ENCODE measurements around the gene TRAF5. TPM values are rescaled to one million over a fixed set of nuclear protein-coding genes. Genes with fewer than 3 reads are reported as not detected.

Gene TRAF5
- total RNA-seq, 4 donors from 2014 or later = 1.5 to 3.9 (median 1.8) TPM

DNA sequence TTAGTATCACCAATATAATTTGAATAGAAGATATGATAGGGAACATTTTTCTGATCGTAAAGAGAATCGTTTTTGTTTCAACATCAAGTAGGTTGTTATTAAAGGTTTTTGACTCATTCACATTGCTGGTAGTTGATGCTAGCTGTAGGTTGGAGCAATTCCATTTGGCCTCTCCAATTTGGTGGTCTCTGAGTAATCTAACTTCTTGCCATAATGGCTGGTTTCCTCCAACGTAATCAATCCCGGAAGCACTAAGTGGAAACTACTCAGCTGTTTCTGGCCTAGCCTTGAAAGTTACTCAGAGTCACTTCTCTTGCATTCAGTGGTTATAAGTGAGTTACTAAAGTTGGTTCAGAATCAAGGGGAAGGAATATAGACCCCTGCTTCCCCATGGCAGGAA, 41.4 kb upstream of the TRAF5 start:
- DNase-seq (ENCODE audit: low spot score in 2 of 2) = no peak
- no peak overlapping the region for H3K4me3 ChIP-seq (ENCODE audit: low read depth, poor library complexity, severe bottlenecking)
- TF ChIP-seq, protein P1, sequence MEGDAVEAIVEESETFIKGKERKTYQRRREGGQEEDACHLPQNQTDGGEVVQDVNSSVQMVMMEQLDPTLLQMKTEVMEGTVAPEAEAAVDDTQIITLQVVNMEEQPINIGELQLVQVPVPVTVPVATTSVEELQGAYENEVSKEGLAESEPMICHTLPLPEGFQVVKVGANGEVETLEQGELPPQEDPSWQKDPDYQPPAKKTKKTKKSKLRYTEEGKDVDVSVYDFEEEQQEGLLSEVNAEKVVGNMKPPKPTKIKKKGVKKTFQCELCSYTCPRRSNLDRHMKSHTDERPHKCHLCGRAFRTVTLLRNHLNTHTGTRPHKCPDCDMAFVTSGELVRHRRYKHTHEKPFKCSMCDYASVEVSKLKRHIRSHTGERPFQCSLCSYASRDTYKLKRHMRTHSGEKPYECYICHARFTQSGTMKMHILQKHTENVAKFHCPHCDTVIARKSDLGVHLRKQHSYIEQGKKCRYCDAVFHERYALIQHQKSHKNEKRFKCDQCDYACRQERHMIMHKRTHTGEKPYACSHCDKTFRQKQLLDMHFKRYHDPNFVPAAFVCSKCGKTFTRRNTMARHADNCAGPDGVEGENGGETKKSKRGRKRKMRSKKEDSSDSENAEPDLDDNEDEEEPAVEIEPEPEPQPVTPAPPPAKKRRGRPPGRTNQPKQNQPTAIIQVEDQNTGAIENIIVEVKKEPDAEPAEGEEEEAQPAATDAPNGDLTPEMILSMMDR (IDR thresholded peaks at IDR 0.05) = no peak
- TF ChIP-seq POLR2A (IDR thresholded peaks at IDR 0.05) = no peak
- intact Hi-C loops (cut with DNase I; ENCODE audit: low total_unique reads) = no loop called here
- 86 to 89% methylated on average over 4 of the region's 4 CpGs for WGBS, 2 donors

DNA sequence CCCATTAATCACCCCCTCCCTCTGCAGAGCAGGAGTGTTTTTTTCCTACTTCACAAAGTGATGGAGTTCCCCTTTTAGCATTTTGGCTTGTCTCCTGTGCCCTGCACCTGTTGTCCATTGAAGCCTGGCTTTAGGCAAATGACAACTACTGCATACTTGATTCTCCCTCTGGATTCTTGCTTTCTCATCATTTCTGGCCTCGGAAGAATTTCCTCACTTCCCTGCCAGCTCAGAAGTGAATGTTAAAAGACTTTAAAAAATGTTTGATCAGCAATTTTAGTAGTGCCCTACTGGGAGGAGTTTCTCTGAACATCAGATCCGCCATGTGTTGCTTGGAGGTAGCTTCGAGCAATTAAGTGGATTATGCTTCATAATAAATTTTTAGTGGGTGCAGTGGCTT, 39.4 kb upstream of the TRAF5 start:
- TF ChIP-seq POLR2A (IDR thresholded peaks at IDR 0.05) = no peak
- TF ChIP-seq, protein P1 (IDR thresholded peaks at IDR 0.05) = no peak
- WGBS, 2 donors = 64 to 71% methylated on average over 3 of the region's 3 CpGs
- no peak for DNase-seq (ENCODE audit: low spot score in 2 of 2)
- H3K4me3 ChIP-seq (ENCODE audit: low read depth, poor library complexity, severe bottlenecking) = no peak overlapping the region
- intact Hi-C loops (cut with DNase I; ENCODE audit: low total_unique reads) = no loop called here

DNA sequence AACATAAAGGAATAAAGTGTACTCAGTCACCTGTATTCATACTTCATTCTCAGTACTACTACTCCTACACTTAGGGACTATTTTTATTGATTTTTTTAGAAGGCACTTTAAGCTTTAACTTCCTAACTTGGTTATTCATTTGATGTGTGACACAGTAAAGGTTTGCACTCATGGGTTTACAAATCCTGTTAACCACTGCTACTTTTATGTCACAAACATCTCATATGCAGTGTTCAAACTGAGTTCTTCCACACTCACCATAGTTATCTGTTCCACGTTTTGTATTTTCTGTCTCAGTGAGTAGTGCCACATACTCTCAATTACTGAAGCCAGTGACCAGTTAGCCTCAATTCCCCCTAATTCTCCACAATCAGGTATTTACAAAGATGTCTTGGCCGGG, 34.2 kb upstream of the TRAF5 start:
- 95 to 96% methylated on average over 2 of the region's 2 CpGs for WGBS, 2 donors
- DNase-seq (ENCODE audit: low spot score in 2 of 2) = no peak
- H3K4me3 ChIP-seq (ENCODE audit: low read depth, poor library complexity, severe bottlenecking) = no peak overlapping the region
- no peak for TF ChIP-seq POLR2A (IDR thresholded peaks at IDR 0.05)
- TF ChIP-seq, protein P1 (IDR thresholded peaks at IDR 0.05) = no peak
- intact Hi-C loops (cut with DNase I; ENCODE audit: low total_unique reads) = no loop called here

DNA sequence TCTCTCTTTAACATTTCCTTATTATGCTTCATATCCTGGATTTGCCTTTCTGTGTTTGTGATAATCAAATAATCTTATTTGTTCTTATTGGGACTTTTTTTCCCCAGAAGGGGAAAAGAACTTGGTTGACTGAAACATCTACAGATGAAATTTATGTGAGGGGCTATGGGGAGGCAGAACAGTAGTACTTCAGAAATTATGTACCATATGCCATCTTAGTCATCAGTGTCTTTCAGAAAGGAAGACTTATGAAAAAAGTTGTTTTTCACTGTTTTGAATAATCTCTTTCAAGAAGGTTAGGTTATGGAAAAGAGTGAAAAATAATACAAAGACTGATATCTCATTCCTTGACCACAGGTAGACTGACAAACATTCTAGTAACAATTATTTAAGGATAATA, 30.2 kb upstream of the TRAF5 start:
- TF ChIP-seq, protein P1 (IDR thresholded peaks at IDR 0.05) = no peak
- TF ChIP-seq POLR2A (IDR thresholded peaks at IDR 0.05) = no peak
- DNase-seq (ENCODE audit: low spot score in 2 of 2) = no peak
- intact Hi-C loops (cut with DNase I; ENCODE audit: low total_unique reads) = no loop called here
- no peak overlapping the region for H3K4me3 ChIP-seq (ENCODE audit: low read depth, poor library complexity, severe bottlenecking)

DNA sequence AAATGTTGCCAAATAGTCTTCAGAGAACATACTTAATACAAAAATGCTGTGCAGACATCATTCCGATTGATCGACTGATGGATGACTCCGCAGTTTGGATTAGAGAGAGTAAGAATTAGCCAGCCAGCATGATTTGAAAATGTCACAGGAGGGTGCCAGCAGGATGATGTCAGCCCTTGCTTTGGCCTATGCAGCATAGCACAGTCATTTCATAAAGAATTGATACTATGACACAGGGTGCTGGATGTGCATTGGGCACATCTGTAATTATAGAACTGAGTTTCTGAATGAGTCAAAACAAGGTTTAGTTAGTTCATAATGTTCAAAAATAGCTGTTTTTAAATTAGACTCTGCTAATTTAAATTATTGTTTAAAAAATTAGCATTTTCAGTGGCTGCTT, 21.6 kb upstream of the TRAF5 start:
- DNase-seq (ENCODE audit: low spot score in 2 of 2) = no peak
- intact Hi-C loops (cut with DNase I; ENCODE audit: low total_unique reads) = no loop called here

DNA sequence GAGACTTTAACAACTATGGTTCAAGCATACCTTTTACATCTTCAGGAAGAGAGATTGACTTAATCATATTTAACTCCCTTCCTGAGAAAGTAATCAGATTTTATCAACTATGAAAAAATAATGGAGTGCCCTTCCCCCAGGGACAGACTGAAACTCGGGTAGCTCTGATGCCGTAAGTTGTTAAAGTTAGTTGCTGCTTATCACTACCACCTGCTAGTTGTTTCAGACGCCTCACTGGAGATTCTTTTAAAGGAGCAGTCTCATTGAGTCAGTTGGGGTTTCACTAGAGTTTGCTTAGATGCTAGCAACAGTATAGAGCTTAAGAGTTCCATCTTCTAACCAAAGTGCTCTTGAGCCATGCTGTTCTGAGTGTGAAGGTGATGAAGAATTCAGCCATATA, 17.0 kb upstream of the TRAF5 start:
- TF ChIP-seq POLR2A (IDR thresholded peaks at IDR 0.05) = no peak
- TF ChIP-seq, protein P1 (IDR thresholded peaks at IDR 0.05) = no peak
- H3K4me3 ChIP-seq (ENCODE audit: low read depth, poor library complexity, severe bottlenecking) = no peak overlapping the region
- DNase-seq (ENCODE audit: low spot score in 2 of 2) = no peak
- WGBS, 2 donors = 67 to 69% methylated on average over 3 of the region's 3 CpGs
- intact Hi-C loops (cut with DNase I; ENCODE audit: low total_unique reads) = no loop called here

More for the DNA sequence above, 21.6 kb upstream of the TRAF5 start:
- WGBS, 2 donors = 76 to 80% methylated on average over 3 of the region's 3 CpGs
- no peak for TF ChIP-seq POLR2A (IDR thresholded peaks at IDR 0.05)
- TF ChIP-seq, protein P1 (IDR thresholded peaks at IDR 0.05) = no peak
- no peak overlapping the region for H3K4me3 ChIP-seq (ENCODE audit: low read depth, poor library complexity, severe bottlenecking)
